ENCODE measurements around the gene PARL.

Gene PARL

GRCh38 chr3:183857863-183858262, 26.8 kb downstream of the PARL start:
- TF ChIP-seq, protein P1, sequence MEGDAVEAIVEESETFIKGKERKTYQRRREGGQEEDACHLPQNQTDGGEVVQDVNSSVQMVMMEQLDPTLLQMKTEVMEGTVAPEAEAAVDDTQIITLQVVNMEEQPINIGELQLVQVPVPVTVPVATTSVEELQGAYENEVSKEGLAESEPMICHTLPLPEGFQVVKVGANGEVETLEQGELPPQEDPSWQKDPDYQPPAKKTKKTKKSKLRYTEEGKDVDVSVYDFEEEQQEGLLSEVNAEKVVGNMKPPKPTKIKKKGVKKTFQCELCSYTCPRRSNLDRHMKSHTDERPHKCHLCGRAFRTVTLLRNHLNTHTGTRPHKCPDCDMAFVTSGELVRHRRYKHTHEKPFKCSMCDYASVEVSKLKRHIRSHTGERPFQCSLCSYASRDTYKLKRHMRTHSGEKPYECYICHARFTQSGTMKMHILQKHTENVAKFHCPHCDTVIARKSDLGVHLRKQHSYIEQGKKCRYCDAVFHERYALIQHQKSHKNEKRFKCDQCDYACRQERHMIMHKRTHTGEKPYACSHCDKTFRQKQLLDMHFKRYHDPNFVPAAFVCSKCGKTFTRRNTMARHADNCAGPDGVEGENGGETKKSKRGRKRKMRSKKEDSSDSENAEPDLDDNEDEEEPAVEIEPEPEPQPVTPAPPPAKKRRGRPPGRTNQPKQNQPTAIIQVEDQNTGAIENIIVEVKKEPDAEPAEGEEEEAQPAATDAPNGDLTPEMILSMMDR (IDR thresholded peaks at IDR 0.05), result no peak
- TF ChIP-seq ZFX (IDR thresholded peaks at IDR 0.05; ENCODE audit: borderline replicate concordance), result no peak
- no peak overlapping the region for H3K27ac ChIP-seq

DNA sequence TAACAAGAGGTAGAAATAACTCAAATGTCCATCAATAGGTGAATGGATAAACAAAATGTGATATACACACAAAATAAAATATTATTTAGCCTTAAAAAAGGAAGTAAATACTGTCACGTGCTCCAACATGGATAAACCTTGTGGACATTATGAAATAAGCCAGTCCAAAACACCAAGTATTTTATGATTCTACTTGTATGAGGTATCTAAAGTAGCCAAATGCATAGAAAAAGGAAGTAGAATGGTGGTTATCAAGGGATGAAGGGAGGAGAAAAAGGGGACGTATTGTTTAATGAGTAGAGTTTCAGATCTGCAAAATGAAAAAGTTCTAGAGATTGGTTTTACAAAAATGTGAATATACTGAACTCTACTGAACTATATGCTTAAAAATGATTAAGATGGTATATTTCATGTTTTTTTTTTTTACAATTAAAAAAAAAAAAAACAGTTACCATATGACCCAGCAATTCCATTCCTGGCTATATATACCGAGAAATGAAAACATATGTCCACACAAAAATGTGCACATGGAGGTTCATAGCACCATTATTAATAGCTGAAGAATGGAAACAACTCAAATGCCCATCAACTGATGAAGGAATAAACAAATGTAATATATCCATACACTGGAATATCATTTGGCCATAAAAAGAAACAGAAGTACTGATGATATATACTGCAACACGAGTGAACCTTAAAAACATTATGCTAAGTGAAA, 30.2 kb downstream of the PARL start:
- H3K27ac ChIP-seq, result no peak overlapping the region
- TF ChIP-seq ZFX (IDR thresholded peaks at IDR 0.05; ENCODE audit: borderline replicate concordance), result no peak
- TF ChIP-seq, protein P1 (IDR thresholded peaks at IDR 0.05), result no peak

GRCh38 chr3:183845608-183846288, 38.9 kb downstream of the PARL start:
- TF ChIP-seq ZFX (IDR thresholded peaks at IDR 0.05; ENCODE audit: borderline replicate concordance), result no peak
- TF ChIP-seq, protein P1 (IDR thresholded peaks at IDR 0.05), result no peak
- 0 out of 2 replicates have a peak overlapping the region, but pooled peaks have one; percentile 20 for H3K27ac ChIP-seq

DNA sequence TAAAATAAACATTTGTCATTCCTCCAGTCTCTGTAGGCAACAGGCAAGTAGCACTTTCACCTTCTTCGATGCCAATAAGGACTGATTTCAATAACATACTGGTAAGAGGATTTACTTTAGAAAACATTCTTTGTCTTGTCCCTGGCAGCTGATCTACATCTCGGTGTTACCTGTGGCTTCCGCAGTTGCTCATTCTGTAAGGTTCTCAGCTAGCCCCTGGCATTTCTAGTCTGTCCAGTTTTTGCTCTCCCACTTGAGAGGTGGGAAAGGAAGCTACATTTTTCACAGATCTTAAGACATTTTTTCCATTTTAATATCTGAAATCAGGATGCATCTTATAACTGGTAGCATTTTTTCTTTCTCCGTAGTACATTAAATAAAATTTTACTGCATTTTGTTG, 39.6 kb downstream of the PARL start:
- 0 out of 2 replicates have a peak overlapping the region, but pooled peaks have one; percentile 20 for H3K27ac ChIP-seq
- TF ChIP-seq, protein P1 (IDR thresholded peaks at IDR 0.05), result no peak
- no peak for TF ChIP-seq ZFX (IDR thresholded peaks at IDR 0.05; ENCODE audit: borderline replicate concordance)

GRCh38 chr3:183844606-183845005, 40.1 kb downstream of the PARL start:
- no peak for TF ChIP-seq ZFX (IDR thresholded peaks at IDR 0.05; ENCODE audit: borderline replicate concordance)
- TF ChIP-seq, protein P1 (IDR thresholded peaks at IDR 0.05), result no peak
- no peak overlapping the region for H3K27ac ChIP-seq

GRCh38 chr3:183839751-183840150, 44.9 kb downstream of the PARL start:
- no peak overlapping the region for H3K27ac ChIP-seq
- TF ChIP-seq, protein P1 (IDR thresholded peaks at IDR 0.05), result no peak
- TF ChIP-seq ZFX (IDR thresholded peaks at IDR 0.05; ENCODE audit: borderline replicate concordance), result no peak

GRCh38 chr3:183837894-183838293, 46.8 kb downstream of the PARL start:
- no peak overlapping the region for H3K27ac ChIP-seq
- TF ChIP-seq, protein P1 (IDR thresholded peaks at IDR 0.05), result no peak
